GM12801 (cell line): ENCODE measurements around the gene PDGFD.

ENCODE experiments used
- TF ChIP-seq, protein P1 (sequence below): IDR thresholded peaks from one replicate; pipeline ENCODE4 v1.5.1; 2011; ENCODE audit warnings: control low read depth; ENCODE audit not compliant: insufficient read length; ENCODE audit errors: extremely low read depth

Gene PDGFD

GRCh38 chr11:104145062-104145461 lies 18.9 kb downstream of the PDGFD start:
- TF ChIP-seq, protein P1, sequence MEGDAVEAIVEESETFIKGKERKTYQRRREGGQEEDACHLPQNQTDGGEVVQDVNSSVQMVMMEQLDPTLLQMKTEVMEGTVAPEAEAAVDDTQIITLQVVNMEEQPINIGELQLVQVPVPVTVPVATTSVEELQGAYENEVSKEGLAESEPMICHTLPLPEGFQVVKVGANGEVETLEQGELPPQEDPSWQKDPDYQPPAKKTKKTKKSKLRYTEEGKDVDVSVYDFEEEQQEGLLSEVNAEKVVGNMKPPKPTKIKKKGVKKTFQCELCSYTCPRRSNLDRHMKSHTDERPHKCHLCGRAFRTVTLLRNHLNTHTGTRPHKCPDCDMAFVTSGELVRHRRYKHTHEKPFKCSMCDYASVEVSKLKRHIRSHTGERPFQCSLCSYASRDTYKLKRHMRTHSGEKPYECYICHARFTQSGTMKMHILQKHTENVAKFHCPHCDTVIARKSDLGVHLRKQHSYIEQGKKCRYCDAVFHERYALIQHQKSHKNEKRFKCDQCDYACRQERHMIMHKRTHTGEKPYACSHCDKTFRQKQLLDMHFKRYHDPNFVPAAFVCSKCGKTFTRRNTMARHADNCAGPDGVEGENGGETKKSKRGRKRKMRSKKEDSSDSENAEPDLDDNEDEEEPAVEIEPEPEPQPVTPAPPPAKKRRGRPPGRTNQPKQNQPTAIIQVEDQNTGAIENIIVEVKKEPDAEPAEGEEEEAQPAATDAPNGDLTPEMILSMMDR: no peak

DNA sequence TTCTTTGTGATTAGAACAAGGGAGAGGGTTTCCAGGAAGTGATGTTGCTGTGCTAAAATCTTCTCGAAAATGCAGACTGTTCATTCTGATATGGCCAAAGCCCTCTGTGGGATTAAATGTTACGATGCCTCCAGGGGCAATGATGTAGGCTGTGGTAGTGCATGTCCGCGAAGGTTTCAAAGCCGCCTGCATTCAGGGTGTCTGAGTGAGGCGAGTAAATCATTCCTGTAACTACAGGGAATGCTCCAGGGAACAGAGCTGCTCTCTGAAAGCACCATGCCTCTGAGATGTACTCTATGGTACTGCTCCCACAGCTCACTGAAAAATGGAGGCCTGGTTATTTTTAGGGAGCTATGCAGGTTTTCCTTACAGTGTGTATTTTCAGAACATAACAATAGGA lies 21.2 kb downstream of the PDGFD start:
- TF ChIP-seq, protein P1: no peak

GRCh38 chr11:104136861-104137260 lies 27.1 kb downstream of the PDGFD start:
- TF ChIP-seq, protein P1: no peak

- TF ChIP-seq, protein P1: no peak
These were observed 29.2 kb downstream of the PDGFD start for GRCh38 chr11:104134745-104135144.

DNA sequence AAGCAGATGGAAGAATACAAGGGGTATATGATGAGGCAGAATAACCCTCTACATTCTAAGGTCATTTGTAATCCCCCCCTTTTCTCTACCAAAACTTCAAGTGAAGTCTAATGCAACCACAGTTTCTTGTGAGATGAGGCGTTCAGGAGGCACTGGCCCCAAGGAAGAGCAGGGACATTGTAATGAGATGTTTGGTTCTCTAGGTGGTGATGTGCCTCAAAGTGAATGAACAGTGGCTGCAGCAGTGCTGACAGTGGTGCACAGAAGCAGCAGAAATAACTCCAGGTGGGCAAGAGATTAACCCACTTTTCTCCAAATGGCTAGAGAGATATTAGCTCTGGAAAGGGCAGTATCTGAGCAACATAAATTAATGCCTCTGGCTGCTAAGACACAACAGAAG lies 33.8 kb downstream of the PDGFD start:
- TF ChIP-seq, protein P1: no peak

GRCh38 chr11:104129145-104129544 lies 34.8 kb downstream of the PDGFD start:
- TF ChIP-seq, protein P1: no peak

DNA sequence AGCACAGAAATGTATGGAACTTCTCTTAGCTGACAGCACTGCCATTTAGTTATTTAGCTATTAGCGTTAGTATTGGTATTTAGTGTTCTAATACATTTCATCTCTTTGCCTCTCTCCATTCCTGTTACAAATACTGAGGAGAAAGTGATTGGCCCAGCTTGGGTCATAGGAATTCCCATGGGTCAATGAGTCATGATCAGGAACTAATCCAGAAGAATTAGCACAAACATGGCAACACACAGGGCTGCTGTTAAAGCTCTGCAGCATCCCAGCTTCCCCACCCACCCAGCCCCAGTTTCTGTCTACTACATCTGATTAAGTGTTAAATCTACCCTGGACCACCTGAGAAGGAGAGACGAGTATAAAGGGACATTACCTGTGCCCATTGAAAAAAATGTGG lies 36.1 kb downstream of the PDGFD start:
- TF ChIP-seq, protein P1: no peak

GRCh38 chr11:104126464-104126863 lies 37.5 kb downstream of the PDGFD start:
- TF ChIP-seq, protein P1: no peak
